ENCODE measurements around the gene GDF11.

The GDF11 gene

GRCh38 chr12:55703901-55704761 is 38.8 kb upstream of the GDF11 start:
- TF ChIP-seq CTCF (IDR thresholded peaks at IDR 0.05; ENCODE audit: low read depth, low read length), result no peak

GRCh38 chr12:55704824-55705718 is 37.9 kb upstream of the GDF11 start:
- DNase-seq (ENCODE audit: extremely low read depth, low read depth), result no peak
- no peak for TF ChIP-seq CTCF (IDR thresholded peaks at IDR 0.05; ENCODE audit: low read depth, low read length)

More at GRCh38 chr12:55703901-55704761, 38.8 kb upstream of the GDF11 start:
- DNase-seq (ENCODE audit: extremely low read depth, low read depth), result no peak

GRCh38 chr12:55705782-55706402 is 37.0 kb upstream of the GDF11 start:
- TF ChIP-seq CTCF (IDR thresholded peaks at IDR 0.05; ENCODE audit: low read depth, low read length), result peak; percentile 18
- no peak for DNase-seq (ENCODE audit: extremely low read depth, low read depth)

GRCh38 chr12:55706568-55707218 is 36.2 kb upstream of the GDF11 start:
- TF ChIP-seq CTCF (IDR thresholded peaks at IDR 0.05; ENCODE audit: low read depth, low read length), result no peak
- DNase-seq (ENCODE audit: extremely low read depth, low read depth), result no peak

GRCh38 chr12:55707219-55707671 is 35.7 kb upstream of the GDF11 start:
- DNase-seq (ENCODE audit: extremely low read depth, low read depth), result no peak
- TF ChIP-seq CTCF (IDR thresholded peaks at IDR 0.05; ENCODE audit: low read depth, low read length), result no peak

GRCh38 chr12:55707841-55708694 is 34.9 kb upstream of the GDF11 start, which contains the start of gene ITGA7:
ITGA7 (minus strand) TSS chr12:55707904; CDS start chr12:55707682, 222 bp downstream.
- DNase-seq (ENCODE audit: extremely low read depth, low read depth), result no peak
- no peak for TF ChIP-seq CTCF (IDR thresholded peaks at IDR 0.05; ENCODE audit: low read depth, low read length)

Data from AG09319 (cell line).